HFFc6 (cell line): Measurements from ENCODE around the gene METAP2. TPM values are rescaled to one million over a fixed set of nuclear protein-coding genes. Genes with fewer than 3 reads are reported as not detected.
A peak's percentile ranks its signal among the peaks of the same experiment; 100 is the strongest.
"Not testable (repeated sequence)": the region's sequence is repeated elsewhere in the genome, so short reads cannot be mapped to it uniquely, and the experiment has no call there.

ENCODE experiments used
- DNase-seq: peaks from one replicate; pipeline ENCODE4 v3.0.0-alpha.2; 2018
- H3K27ac Mint-ChIP-seq: 2 replicates; pipeline ENCODE4 v1.8.0; 2020; ENCODE audit warnings: mild to moderate bottlenecking, mixed read lengths
- H3K27me3 Mint-ChIP-seq: 2 replicates; pipeline ENCODE4 v1.8.0; 2021; ENCODE audit warnings: mild to moderate bottlenecking, moderate library complexity, mixed read lengths; ENCODE audit not compliant: insufficient read depth
- H3K36me3 Mint-ChIP-seq: 2 replicates; pipeline ENCODE4 v1.8.0; 2021; ENCODE audit warnings: low read depth, mixed read lengths
- H3K4me1 Mint-ChIP-seq: 2 replicates; pipeline ENCODE4 v1.8.0; 2020; ENCODE audit warnings: low read depth, mixed read lengths
- H3K4me3 Mint-ChIP-seq: 2 replicates; pipeline ENCODE4 v1.8.0; 2020; ENCODE audit warnings: mild to moderate bottlenecking, moderate library complexity, mixed read lengths
- H3K9me3 Mint-ChIP-seq: 2 replicates; pipeline ENCODE4 v1.8.0; 2020; ENCODE audit warnings: mild to moderate bottlenecking, mixed read lengths
- total RNA-seq, 6 experiments: library from RNA; stranded (reverse); fragmentation: NEBNext Ultra II Directional; extraction: Animal tissue kit (Norgen Biotek cat#: 25700); gene quantifications; 2 replicates in 1 of 6; 3 replicates in 5 of 6; pipeline ENCODE4 v1.2.3, GENCODE V29; 2021
- TF ChIP-seq, protein P1 (sequence below): fragments of 200-600 bp; sonication (generic); IDR thresholded peaks from 2 replicates; pipeline ENCODE4 v1.5.0; 2021; ENCODE audit warnings: antibody characterized with exemption, mild to moderate bottlenecking

The METAP2 gene
- total RNA-seq, 6 experiments from 2014 or later, result 72.3 to 85.8 (median 79.0) TPM

DNA sequence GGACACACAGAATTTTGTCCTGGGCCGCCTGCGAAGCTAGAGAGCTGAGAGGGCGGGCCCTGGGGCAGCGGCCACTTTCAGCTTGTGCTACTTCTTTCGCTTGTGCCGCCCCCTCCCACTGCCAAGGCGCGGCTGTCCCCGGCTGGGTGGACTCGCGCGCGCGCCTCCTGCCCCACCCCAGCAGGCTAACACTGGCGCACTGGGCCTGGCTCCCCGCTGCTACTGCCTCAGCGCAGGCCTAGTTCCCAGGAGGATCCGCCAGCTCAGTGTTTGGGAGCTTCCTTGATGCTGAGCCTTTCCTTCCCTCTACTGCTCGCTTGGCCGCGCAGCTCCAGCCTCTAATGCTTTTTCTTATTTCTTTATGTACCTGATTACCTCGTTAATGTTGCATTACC lies 27.4 kb upstream of the METAP2 start:
- TF ChIP-seq, protein P1, sequence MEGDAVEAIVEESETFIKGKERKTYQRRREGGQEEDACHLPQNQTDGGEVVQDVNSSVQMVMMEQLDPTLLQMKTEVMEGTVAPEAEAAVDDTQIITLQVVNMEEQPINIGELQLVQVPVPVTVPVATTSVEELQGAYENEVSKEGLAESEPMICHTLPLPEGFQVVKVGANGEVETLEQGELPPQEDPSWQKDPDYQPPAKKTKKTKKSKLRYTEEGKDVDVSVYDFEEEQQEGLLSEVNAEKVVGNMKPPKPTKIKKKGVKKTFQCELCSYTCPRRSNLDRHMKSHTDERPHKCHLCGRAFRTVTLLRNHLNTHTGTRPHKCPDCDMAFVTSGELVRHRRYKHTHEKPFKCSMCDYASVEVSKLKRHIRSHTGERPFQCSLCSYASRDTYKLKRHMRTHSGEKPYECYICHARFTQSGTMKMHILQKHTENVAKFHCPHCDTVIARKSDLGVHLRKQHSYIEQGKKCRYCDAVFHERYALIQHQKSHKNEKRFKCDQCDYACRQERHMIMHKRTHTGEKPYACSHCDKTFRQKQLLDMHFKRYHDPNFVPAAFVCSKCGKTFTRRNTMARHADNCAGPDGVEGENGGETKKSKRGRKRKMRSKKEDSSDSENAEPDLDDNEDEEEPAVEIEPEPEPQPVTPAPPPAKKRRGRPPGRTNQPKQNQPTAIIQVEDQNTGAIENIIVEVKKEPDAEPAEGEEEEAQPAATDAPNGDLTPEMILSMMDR, result no peak
- H3K4me3 Mint-ChIP-seq, result no peak overlapping the region
- H3K27ac Mint-ChIP-seq, result no peak overlapping the region

DNA sequence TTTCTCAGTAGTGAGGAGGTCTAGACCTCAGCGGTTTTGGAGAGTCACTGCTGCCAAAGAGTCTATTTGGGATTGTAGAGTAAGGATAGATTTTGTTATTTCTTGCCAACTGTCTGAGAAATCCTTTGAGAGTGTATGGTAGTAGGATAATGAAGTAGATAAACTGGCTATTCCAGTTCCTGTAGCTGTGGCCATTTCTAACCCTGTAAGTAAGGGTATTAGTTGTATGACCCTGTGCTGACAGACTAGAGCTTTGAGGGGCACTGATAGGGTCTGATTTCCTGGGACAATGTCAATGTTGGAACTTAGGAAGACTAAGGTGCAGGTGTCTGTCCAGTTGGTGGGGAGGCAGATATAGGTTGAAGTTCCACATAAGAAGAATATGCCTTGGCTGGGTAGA lies 24.3 kb upstream of the METAP2 start:
- H3K27ac Mint-ChIP-seq, H3K9me3 Mint-ChIP-seq, DNase-seq, H3K4me3 Mint-ChIP-seq, H3K36me3 Mint-ChIP-seq: not testable (repeated sequence)
- Mint-ChIP-seq H3K27me3 (peaks cover 24% of the 10 kb centered on the region), H3K4me1 (peaks cover 11% of the 10 kb centered on the region)

More for the DNA sequence above, 27.4 kb upstream of the METAP2 start:
- DNase-seq, result no peak
- Mint-ChIP-seq H3K27me3 (peaks cover 33% of the 10 kb centered on the region), H3K9me3 (no peaks in the 10 kb centered on the region), H3K36me3 (no peaks in the 10 kb centered on the region), H3K4me1 (no peaks in the 10 kb centered on the region)

DNA sequence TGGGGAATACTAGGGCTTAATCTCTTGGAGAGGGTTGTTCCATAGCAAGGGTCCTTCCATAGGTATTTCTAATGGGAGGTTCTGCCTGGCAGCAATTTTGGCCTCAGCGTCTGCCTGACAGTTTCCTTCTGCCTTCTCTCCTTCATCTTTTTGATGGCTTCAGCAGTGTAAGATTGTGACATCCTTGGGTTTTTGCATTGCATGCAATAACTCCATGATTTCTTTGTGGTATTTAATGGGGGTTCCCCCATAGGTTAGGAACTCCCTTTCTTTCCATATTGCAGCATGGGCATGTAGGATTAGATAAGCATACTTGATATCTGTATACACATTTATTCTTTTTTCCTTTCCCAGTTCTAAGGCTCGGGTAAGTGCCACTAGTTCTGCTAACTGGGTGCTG lies 21.5 kb upstream of the METAP2 start:
- H3K27ac Mint-ChIP-seq, H3K9me3 Mint-ChIP-seq, DNase-seq, H3K36me3 Mint-ChIP-seq, H3K4me3 Mint-ChIP-seq: not testable (repeated sequence)
- Mint-ChIP-seq H3K4me1 (peaks cover 26% of the 10 kb centered on the region), H3K27me3 (peaks cover 27% of the 10 kb centered on the region)

- H3K4me3 Mint-ChIP-seq, result not testable (repeated sequence)
- DNase-seq, result peak; percentile 53
- Mint-ChIP-seq H3K9me3 (peaks cover 13% of the 10 kb centered on the region), H3K36me3 (peaks cover 11% of the 10 kb centered on the region), H3K4me1 (peaks cover 26% of the 10 kb centered on the region), H3K27ac (0 out of 2 replicates have a peak overlapping the region, but pooled peaks have one; percentile 6), H3K27me3 (peaks cover 32% of the 10 kb centered on the region)
These were observed 20.1 kb upstream of the METAP2 start for GRCh38 chr12:95453881-95454280.

DNA sequence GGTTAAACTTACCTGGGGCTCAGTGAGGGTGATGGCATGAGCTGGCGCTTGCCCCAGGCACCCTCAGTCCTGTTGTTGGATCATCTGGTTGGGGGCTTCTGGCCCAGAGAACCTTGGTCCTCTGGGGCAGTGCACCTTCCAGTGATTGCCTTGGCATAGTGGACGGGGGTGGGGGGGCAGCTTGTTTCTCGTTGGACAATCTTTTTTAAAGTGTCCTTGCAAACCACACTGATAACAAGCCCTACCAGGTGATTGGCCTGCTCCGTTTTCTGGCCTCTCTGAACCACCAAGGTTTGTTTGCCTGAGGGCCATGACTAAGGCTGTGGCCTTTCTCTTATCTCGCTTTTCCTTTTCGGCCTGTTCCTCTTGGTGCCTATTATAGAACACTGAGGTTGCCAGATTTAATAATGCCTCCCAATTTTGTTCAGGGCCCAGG lies 19.2 kb upstream of the METAP2 start:
- not testable (repeated sequence) for H3K4me3 Mint-ChIP-seq, H3K27ac Mint-ChIP-seq, DNase-seq
- Mint-ChIP-seq H3K4me1 (peaks cover 26% of the 10 kb centered on the region), H3K27me3 (peaks cover 26% of the 10 kb centered on the region), H3K9me3 (peaks cover 13% of the 10 kb centered on the region), H3K36me3 (peaks cover 11% of the 10 kb centered on the region)

DNA sequence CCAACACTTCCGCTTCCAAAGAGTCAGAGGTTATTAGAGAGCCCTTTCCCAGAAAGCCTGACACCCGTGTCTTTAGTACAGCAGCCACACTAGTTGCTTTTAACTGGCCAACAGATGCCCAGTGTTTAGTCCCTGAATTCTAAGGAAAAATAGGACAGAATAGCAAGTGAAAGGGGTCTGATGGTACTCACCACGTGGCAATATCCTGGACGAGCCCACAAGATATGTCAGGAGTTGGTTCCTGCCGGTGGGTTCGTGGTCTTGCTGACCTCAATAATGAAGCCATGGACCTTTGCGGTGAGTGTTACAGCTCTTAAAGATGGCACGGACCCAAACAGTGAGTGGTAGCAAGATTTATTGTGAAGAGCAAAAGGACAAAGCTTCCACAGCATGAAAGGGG lies 16.3 kb upstream of the METAP2 start:
- Mint-ChIP-seq H3K36me3 (peaks cover 11% of the 10 kb centered on the region), H3K27me3 (peaks cover 20% of the 10 kb centered on the region)
- DNase-seq, result not testable (repeated sequence)

DNA sequence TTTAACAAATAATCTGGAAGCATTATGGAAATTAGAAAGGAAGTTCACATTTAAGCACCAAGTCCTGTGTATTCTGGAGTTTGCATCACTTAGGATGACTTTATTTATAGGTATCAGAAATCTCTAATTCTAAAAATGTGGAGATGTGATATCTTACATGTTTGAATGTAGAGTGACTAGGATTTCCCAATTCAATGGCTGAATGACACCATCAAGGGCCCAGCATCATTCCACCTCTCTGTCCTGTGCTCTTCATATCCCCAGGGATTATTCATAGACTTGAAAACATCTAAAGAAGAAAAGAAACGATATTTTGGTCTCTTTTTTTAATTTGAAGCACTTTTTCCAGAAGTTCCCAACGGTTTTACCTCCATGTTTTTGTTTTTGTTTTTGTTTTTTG lies 15.2 kb upstream of the METAP2 start:
- Mint-ChIP-seq H3K9me3 (peaks cover 13% of the 10 kb centered on the region), H3K4me1 (peaks cover 24% of the 10 kb centered on the region), H3K27me3 (peaks cover 22% of the 10 kb centered on the region), H3K4me3 (no peak overlapping the region), H3K27ac (no peak overlapping the region), H3K36me3 (peaks cover 11% of the 10 kb centered on the region)
- DNase-seq, result no peak
- TF ChIP-seq, protein P1, result no peak

More for the DNA sequence above, 16.3 kb upstream of the METAP2 start:
- Mint-ChIP-seq H3K9me3 (peaks cover 13% of the 10 kb centered on the region), H3K4me1 (peaks cover 26% of the 10 kb centered on the region)
- not testable (repeated sequence) for H3K4me3 Mint-ChIP-seq, H3K27ac Mint-ChIP-seq

GRCh38 chr12:95459310-95459709 lies 14.6 kb upstream of the METAP2 start:
- no peak for DNase-seq
- H3K36me3 Mint-ChIP-seq, result peaks cover 11% of the 10 kb centered on the region
- TF ChIP-seq, protein P1, result no peak

More at GRCh38 chr12:95459310-95459709, 14.6 kb upstream of the METAP2 start:
- no peak overlapping the region for H3K4me3 Mint-ChIP-seq
- peaks cover 23% of the 10 kb centered on the region for H3K27me3 Mint-ChIP-seq
- peaks cover 13% of the 10 kb centered on the region for H3K9me3 Mint-ChIP-seq
- no peak overlapping the region for H3K27ac Mint-ChIP-seq
- peaks cover 18% of the 10 kb centered on the region for H3K4me1 Mint-ChIP-seq
